ENCODE measurements around the gene COL6A1.

Gene COL6A1

GRCh38 chr21:45938453-45938755 lies 43.2 kb upstream of the COL6A1 start:
- no peak overlapping the region for H3K4me3 ChIP-seq (ENCODE audit: low read length)
- DNase-seq (ENCODE audit: low read depth) = no peak
- no peak for TF ChIP-seq CTCF (conservative IDR thresholded peaks at IDR 0.05; ENCODE audit: low read length)

GRCh38 chr21:45938811-45939520 lies 42.6 kb upstream of the COL6A1 start:
- DNase-seq (ENCODE audit: low read depth) = no peak
- TF ChIP-seq CTCF (conservative IDR thresholded peaks at IDR 0.05; ENCODE audit: low read length) = no peak
- H3K4me3 ChIP-seq (ENCODE audit: low read length) = no peak overlapping the region

GRCh38 chr21:45939521-45940045 lies 42.0 kb upstream of the COL6A1 start:
- no peak overlapping the region for H3K4me3 ChIP-seq (ENCODE audit: low read length)
- no peak for TF ChIP-seq CTCF (conservative IDR thresholded peaks at IDR 0.05; ENCODE audit: low read length)
- DNase-seq (ENCODE audit: low read depth) = no peak

GRCh38 chr21:45940091-45940490 lies 41.5 kb upstream of the COL6A1 start:
- H3K4me3 ChIP-seq (ENCODE audit: low read length) = no peak overlapping the region
- no peak for TF ChIP-seq CTCF (conservative IDR thresholded peaks at IDR 0.05; ENCODE audit: low read length)
- no peak for DNase-seq (ENCODE audit: low read depth)

- DNase-seq (ENCODE audit: low read depth) = no peak
- no peak overlapping the region for H3K4me3 ChIP-seq (ENCODE audit: low read length)
- TF ChIP-seq CTCF (conservative IDR thresholded peaks at IDR 0.05; ENCODE audit: low read length) = no peak
These were observed 40.8 kb upstream of the COL6A1 start for GRCh38 chr21:45940621-45941337.

GRCh38 chr21:45941338-45941710 lies 40.2 kb upstream of the COL6A1 start:
- TF ChIP-seq CTCF (conservative IDR thresholded peaks at IDR 0.05; ENCODE audit: low read length) = no peak
- DNase-seq (ENCODE audit: low read depth) = no peak
- no peak overlapping the region for H3K4me3 ChIP-seq (ENCODE audit: low read length)
